HepG2 (cell line): ENCODE data around the gene INAFM1. TPM values are rescaled to one million over a fixed set of nuclear protein-coding genes. Genes with fewer than 3 reads are reported as not detected.

Experiments
- ATAC-seq: fragments of 200-7000 bp; cut with Tn5 transposase; 3 replicates; pipeline ENCODE4 v1.9.1; 2020; ENCODE audit warnings: mild to moderate bottlenecking, moderate library complexity
- BruUV-seq: library from RNA; stranded (reverse); fragments of 400-500 nt; replicated peaks from 2 replicates; lab custom pipeline; 2021; lab: Mats Ljungman, UMichigan
- CTCF ChIA-PET: fragments of 300-600 bp; formaldehyde crosslinking; extraction: SDS; loops from one replicate; lab custom pipeline; 2021; ENCODE audit warnings: low total read pairs, inconsistent platforms, low intra/inter-chr PET ratio; lab: Yijun Ruan, JAX
- POLR2A ChIA-PET: fragments of 350-600 bp; sonication (Branson Sonifier 250); formaldehyde crosslinking; loops from one replicate; lab custom pipeline; 2020; ENCODE audit warnings: antibody characterized with exemption, inconsistent platforms; lab: Yijun Ruan, JAX
- DNase-seq: peaks from one replicate; pipeline ENCODE4 v3.0.0-alpha.2; 2015; ENCODE audit warnings: low spot score
- FAIRE-seq: peaks from 3 replicates; lab custom pipeline; 2011; peaks lifted over from hg19 to GRCh38; lab: Jason Lieb, UNC
- H2AFZ ChIP-seq: one replicate; pipeline ENCODE4 v1.6.1; 2011; ENCODE audit warnings: low read length, inconsistent platforms
- H3K27ac ChIP-seq: fragments of 300-600 bp; 3 replicates; pipeline ENCODE4 v1.8.0; 2011; ENCODE audit warnings: mixed run types, mild to moderate bottlenecking, mixed read lengths, low read length, inconsistent platforms; ENCODE audit not compliant: insufficient read depth; ENCODE audit errors: extremely low read length
- H3K27me3 ChIP-seq, 2 experiments: fragments of 200-600 bp in 1 of 2; 2 replicates in 1 of 2; 3 replicates in 1 of 2; pipeline versions ENCODE4 v1.6.0 to v1.8.0; 2011; ENCODE audit warnings: low read length in 2 of 2, mild to moderate bottlenecking in 2 of 2, moderate library complexity in 2 of 2, inconsistent platforms in 1 of 2; ENCODE audit not compliant: insufficient read depth in 2 of 2, control insufficient read depth in 1 of 2
- H3K36me3 ChIP-seq, 2 experiments: fragments of 200-600 bp in 1 of 2; replicated peaks in 1 of 2; 2 replicates in 1 of 2; 3 replicates in 1 of 2; pipeline versions ENCODE4 v1.5.1 to v1.8.0; 2011; ENCODE audit warnings: low read length in 2 of 2, inconsistent platforms in 1 of 2; ENCODE audit not compliant: insufficient read depth in 2 of 2, control insufficient read depth in 1 of 2
- H3K4me1 ChIP-seq: 2 replicates; pipeline ENCODE4 v1.5.1; 2012; ENCODE audit warnings: low read length, inconsistent platforms; ENCODE audit not compliant: insufficient read depth
- H3K4me2 ChIP-seq: 2 replicates; pipeline ENCODE4 v1.6.0; 2011; ENCODE audit warnings: low read depth, low read length, inconsistent platforms
- H3K4me3 ChIP-seq, 3 experiments: fragments of 200-600 bp in 1 of 3; sonication (generic), shearing (Covaris generic) in 1 of 3; replicated peaks in 1 of 3; 2 replicates each; pipeline ENCODE4 v1.5.1; 2011 to 2016; ENCODE audit warnings: low read length in 3 of 3, inconsistent platforms in 2 of 3, low read depth in 2 of 3, mild to moderate bottlenecking in 2 of 3, control low read depth in 1 of 3, mixed read lengths in 1 of 3; ENCODE audit not compliant: insufficient read depth in 1 of 3
- H3K79me2 ChIP-seq: one replicate; pipeline ENCODE4 v1.6.1; 2011; ENCODE audit warnings: low read length, inconsistent platforms; ENCODE audit not compliant: insufficient read depth
- H3K9ac ChIP-seq: 2 replicates; pipeline ENCODE4 v1.6.0; 2011; ENCODE audit warnings: mild to moderate bottlenecking, low read depth, low read length, inconsistent platforms; ENCODE audit not compliant: insufficient read depth
- H3K9me3 ChIP-seq: 2 replicates; pipeline ENCODE4 v1.5.1; 2012; ENCODE audit warnings: mild to moderate bottlenecking, low read length
- H4K20me1 ChIP-seq: 2 replicates; pipeline ENCODE4 v1.6.0; 2011; ENCODE audit warnings: inconsistent platforms, mild to moderate bottlenecking, low read length, moderate library complexity; ENCODE audit not compliant: insufficient read depth
- AHR ChIP-seq: IDR thresholded peaks from 2 replicates; pipeline ENCODE4 v1.6.1; 2018; ENCODE audit warnings: missing genetic modification reagents, missing compliant biosample characterization
- CC2D1A ChIP-seq: sonication (generic); formaldehyde crosslinking; IDR thresholded peaks from 2 replicates; pipeline ENCODE4 v1.8.1; 2023; ENCODE audit warnings: mild to moderate bottlenecking, missing genetic modification reagents
- ESRRA ChIP-seq: sonication (generic); formaldehyde crosslinking; IDR thresholded peaks from 2 replicates; pipeline ENCODE4 v1.5.1; 2020; ENCODE audit warnings: mild to moderate bottlenecking, low read depth, missing genetic modification reagents
- MED1 ChIP-seq: sonication (generic); formaldehyde crosslinking; IDR thresholded peaks from 2 replicates; pipeline ENCODE4 v1.4.0; 2020; ENCODE audit warnings: missing genetic modification reagents
- MEF2D ChIP-seq: sonication (generic); formaldehyde crosslinking; IDR thresholded peaks from 2 replicates; pipeline ENCODE4 v1.5.1; 2020; ENCODE audit warnings: mild to moderate bottlenecking, missing genetic modification reagents
- ZBTB26 ChIP-seq: IDR thresholded peaks from 2 replicates; pipeline ENCODE4 v1.6.1; 2016; ENCODE audit warnings: missing compliant biosample characterization, missing genetic modification reagents, borderline replicate concordance
- ZBTB4 ChIP-seq: sonication (generic); formaldehyde crosslinking; IDR thresholded peaks from 2 replicates; pipeline ENCODE4 v1.4.0; 2020; ENCODE audit warnings: missing genetic modification reagents, mild to moderate bottlenecking, borderline replicate concordance
- ZNF121 ChIP-seq: sonication (generic); formaldehyde crosslinking; IDR thresholded peaks from 2 replicates; pipeline ENCODE4 v1.5.0; 2020; ENCODE audit warnings: mild to moderate bottlenecking, missing genetic modification reagents
- ZNF44 ChIP-seq: sonication (generic); formaldehyde crosslinking; IDR thresholded peaks from 2 replicates; pipeline ENCODE4 v1.5.1; 2020; ENCODE audit warnings: mild to moderate bottlenecking, missing genetic modification reagents
- ZNF484 ChIP-seq: sonication (generic); formaldehyde crosslinking; IDR thresholded peaks from 2 replicates; pipeline ENCODE4 v1.5.1; 2020; ENCODE audit warnings: mild to moderate bottlenecking, low read depth, missing genetic modification reagents, borderline replicate concordance
- ZNF549 ChIP-seq: sonication (generic); formaldehyde crosslinking; IDR thresholded peaks from 2 replicates; pipeline ENCODE4 v1.5.0; 2020; ENCODE audit warnings: missing genetic modification reagents
- WGBS: methylation state at CpG from one replicate; pipeline ENCODE4 v1.1.6; 2017; ENCODE audit warnings: low lambda C conversion rate; 5-methylcytosine and 5-hydroxymethylcytosine counted together
- in situ Hi-C: cut with HindIII; loops from 2 replicates; pipeline ENCODE4 v1.10.0; 2017; ENCODE audit warnings: low pct_unique_long_range_greater_than_20kb; ENCODE audit not compliant: extremely low pct_ligation_motif_present
- intact Hi-C: fragments of 100-400 bp; cut with micrococcal nuclease; formaldehyde crosslinking; loops from one replicate; pipeline ENCODE4 v1.10.0; 2022; ENCODE audit not compliant: unreplicated experiment
- polyA plus RNA-seq, 8 experiments: library from polyadenylated mRNA; depleted of rRNA in 3 of 8; stranded (reverse) in 7 of 8; unstranded in 1 of 8; fragments of >200 nt; fragmentation: Illumina TruSeq in 4 of 8; extraction: Trizol in 4 of 8; gene quantifications; 2 replicates each; pipeline versions ENCODE4 v1.2.1 to v1.2.3, GENCODE V29; 2011 to 2016; ENCODE audit warnings: low read depth in 4 of 8, missing spikeins in 1 of 8, mixed read lengths in 1 of 8; ENCODE audit not compliant: insufficient read depth in 1 of 8
- total RNA-seq, 5 experiments: library from RNA; depleted of rRNA; stranded (reverse); fragments of >200 nt; fragmentation: Illumina TruSeq; extraction: Trizol; gene quantifications; 2 replicates each; pipeline ENCODE4 v1.2.3, GENCODE V29; 2016; ENCODE audit warnings: low read depth in 1 of 5
- TF ChIP-seq, protein P1 (sequence below): sonication (generic); formaldehyde crosslinking; IDR thresholded peaks from 2 replicates; pipeline ENCODE4 v1.9.0; 2021; ENCODE audit warnings: missing genetic modification reagents, mild to moderate bottlenecking, borderline replicate concordance

Gene INAFM1
- total and polyA plus RNA-seq, 2 of the 13 experiments (the other 11 are each of a cell fraction or from before 2014, with no cell fraction given), result 0.88 to 1.9 TPM

GRCh38 chr19:47310323-47310722 is 35.6 kb downstream of the INAFM1 start:
- no peak for DNase-seq
- TF ChIP-seq ZNF44 (CRISPR knock-in tag) (no peak), ZNF121 (CRISPR knock-in tag) (peak; percentile 80; the same call in 1 of the 2 replicates), ZNF549 (CRISPR knock-in tag) (no peak)
- FAIRE-seq, result no peak
- in situ Hi-C loops, result no loop called here
- Histone ChIP-seq H3K79me2 (no peaks in the 10 kb centered on the region), H3K27me3 (0 out of 5 replicates have a peak, but pooled peaks cover 0 to 1% of the 10 kb centered on the region in 2 experiments), H3K4me3 (no peak overlapping the region), H3K36me3 (no peaks in the 10 kb centered on the region), H3K4me1 (peaks cover 62% of the 10 kb centered on the region), H3K9me3 (no peaks in the 10 kb centered on the region), H3K27ac (no peak overlapping the region), H2AFZ (no peak overlapping the region), H3K9ac (no peak overlapping the region), H4K20me1 (no peaks in the 10 kb centered on the region), H3K4me2 (peak overlapping the region; percentile 73; the same call in 1 of the 2 replicates)
- WGBS, result 60% methylated on average over 2 of the region's 2 CpGs
- BruUV-seq, result no TSS peak
- ChIA-PET POLR2A (interaction anchor here (1.0 kb wide), 1 partner anchor 38 kb away, joined by 5 read pairs; the partner anchor contains the start of gene DHX34), CTCF (no interaction called here)
- no peak for ATAC-seq
- intact Hi-C loops, result no loop called here

GRCh38 chr19:47310819-47311218 is 36.1 kb downstream of the INAFM1 start:
- Histone ChIP-seq H3K9ac (no peak overlapping the region), H3K27me3 (0 out of 5 replicates have a peak, but pooled peaks cover 0 to 1% of the 10 kb centered on the region in 2 experiments), H3K79me2 (no peaks in the 10 kb centered on the region), H4K20me1 (no peaks in the 10 kb centered on the region), H3K4me2 (peak overlapping the region; percentile 13; the same call in 1 of the 2 replicates), H3K36me3 (no peaks in the 10 kb centered on the region), H3K27ac (no peak overlapping the region), H3K4me1 (peaks cover 62% of the 10 kb centered on the region), H3K9me3 (no peaks in the 10 kb centered on the region), H3K4me3 (no peak overlapping the region), H2AFZ (no peak overlapping the region)
- in situ Hi-C loops (no loop called here), intact Hi-C loops (no loop called here)
- FAIRE-seq, result no peak
- BruUV-seq, result no TSS peak
- POLR2A ChIA-PET, result interaction anchor here (1.0 kb wide), 1 partner anchor 38 kb away, joined by 5 read pairs; the partner anchor contains the start of gene DHX34
- ATAC-seq, result no peak
- DNase-seq, result peak; percentile 36
- CTCF ChIA-PET, result no interaction called here
- 1% methylated on average over 3 of the region's 5 CpGs for WGBS
- TF ChIP-seq ZBTB26 (no peak), ESRRA (no peak), MED1 (CRISPR knock-in tag) (peak; percentile 36; the same call in 1 of the 2 replicates), ZNF484 (CRISPR knock-in tag) (no peak), AHR (CRISPR knock-in tag) (no peak), MEF2D (CRISPR knock-in tag) (no peak), CC2D1A (CRISPR knock-in tag) (no peak), ZBTB4 (CRISPR knock-in tag) (no peak)
- TF ChIP-seq, protein P1, sequence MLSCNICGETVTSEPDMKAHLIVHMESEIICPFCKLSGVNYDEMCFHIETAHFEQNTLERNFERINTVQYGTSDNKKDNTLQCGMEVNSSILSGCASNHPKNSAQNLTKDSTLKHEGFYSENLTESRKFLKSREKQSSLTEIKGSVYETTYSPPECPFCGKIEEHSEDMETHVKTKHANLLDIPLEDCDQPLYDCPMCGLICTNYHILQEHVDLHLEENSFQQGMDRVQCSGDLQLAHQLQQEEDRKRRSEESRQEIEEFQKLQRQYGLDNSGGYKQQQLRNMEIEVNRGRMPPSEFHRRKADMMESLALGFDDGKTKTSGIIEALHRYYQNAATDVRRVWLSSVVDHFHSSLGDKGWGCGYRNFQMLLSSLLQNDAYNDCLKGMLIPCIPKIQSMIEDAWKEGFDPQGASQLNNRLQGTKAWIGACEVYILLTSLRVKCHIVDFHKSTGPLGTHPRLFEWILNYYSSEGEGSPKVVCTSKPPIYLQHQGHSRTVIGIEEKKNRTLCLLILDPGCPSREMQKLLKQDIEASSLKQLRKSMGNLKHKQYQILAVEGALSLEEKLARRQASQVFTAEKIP, result no peak
